Activated gamma-delta T cell treated with anti-CD3 and anti-CD28 coated beads, Interleukin-2, amount 50 U/mL, for 16 hours (primary cell): Measurements from ENCODE around the gene RAB18.
"Not testable (repeated sequence)": the region's sequence is repeated elsewhere in the genome, so short reads cannot be mapped to it uniquely, and the experiment has no call there.

Source experiments
- DNase-seq: peaks from one replicate; pipeline ENCODE4 v3.0.0-alpha.2; 2020; ENCODE audit warnings: low read depth

Gene RAB18

DNA sequence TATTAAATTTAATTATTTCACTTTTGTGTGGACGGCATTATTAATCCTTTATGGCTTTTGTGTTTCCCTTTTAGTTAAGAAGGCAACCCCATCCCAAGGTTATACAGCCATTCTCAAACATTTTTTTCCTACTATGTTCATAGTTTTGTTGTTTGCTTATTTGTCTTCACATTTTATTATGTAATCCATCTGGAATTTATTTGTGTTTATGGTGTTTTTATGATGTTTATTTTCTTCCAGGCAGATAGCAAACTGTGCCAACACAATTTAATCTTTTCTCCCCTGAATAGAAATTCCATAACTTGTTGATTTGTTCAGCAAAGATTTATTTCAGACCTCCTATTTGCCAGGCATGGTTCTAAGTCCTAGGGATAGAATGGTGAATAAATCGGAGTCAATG, 42.9 kb downstream of the RAB18 start:
- no peak for DNase-seq

DNA sequence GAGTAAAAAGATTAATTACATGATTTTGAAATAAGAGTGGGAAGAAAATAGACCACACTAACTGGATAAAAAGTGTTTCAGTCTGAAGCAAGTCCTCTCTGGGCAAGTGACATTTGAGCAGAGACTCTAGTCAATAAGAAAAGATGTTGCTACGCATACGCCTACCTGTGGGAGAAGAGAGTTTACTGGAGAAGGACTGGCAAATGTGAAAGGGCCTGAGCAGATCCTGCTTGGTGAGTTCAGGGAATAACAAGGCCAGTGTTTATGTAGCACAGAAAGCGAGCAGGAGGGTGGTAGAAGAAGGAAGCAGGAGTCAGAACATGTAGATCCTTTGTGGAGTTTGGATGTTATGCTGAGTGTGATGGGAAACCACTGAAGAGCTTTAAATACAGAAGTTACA, 43.4 kb downstream of the RAB18 start:
- DNase-seq: no peak

GRCh38 chr10:27550823-27551222, 46.7 kb downstream of the RAB18 start:
- no peak for DNase-seq

GRCh38 chr10:27558612-27559020, 54.5 kb downstream of the RAB18 start:
- no peak for DNase-seq

DNA sequence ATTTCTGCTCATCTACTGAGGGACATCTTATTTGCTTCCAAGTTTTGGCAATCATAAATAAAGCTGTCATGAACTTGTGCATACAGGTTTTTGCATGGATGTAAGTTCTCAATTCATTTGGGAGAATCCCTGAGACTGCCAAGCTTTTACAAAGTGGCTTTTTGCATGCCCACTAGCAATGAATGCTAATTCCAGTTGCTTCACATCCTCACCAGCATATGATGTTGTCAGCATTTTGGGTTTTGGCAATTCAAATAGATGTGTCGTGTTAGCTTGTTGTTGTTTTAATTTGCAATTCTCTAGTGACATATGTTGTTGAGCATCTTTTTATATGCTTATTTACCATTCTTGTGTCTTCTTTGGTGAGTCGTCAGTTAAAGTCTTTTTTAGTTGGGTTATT, 57.2 kb downstream of the RAB18 start:
- no peak for DNase-seq

DNA sequence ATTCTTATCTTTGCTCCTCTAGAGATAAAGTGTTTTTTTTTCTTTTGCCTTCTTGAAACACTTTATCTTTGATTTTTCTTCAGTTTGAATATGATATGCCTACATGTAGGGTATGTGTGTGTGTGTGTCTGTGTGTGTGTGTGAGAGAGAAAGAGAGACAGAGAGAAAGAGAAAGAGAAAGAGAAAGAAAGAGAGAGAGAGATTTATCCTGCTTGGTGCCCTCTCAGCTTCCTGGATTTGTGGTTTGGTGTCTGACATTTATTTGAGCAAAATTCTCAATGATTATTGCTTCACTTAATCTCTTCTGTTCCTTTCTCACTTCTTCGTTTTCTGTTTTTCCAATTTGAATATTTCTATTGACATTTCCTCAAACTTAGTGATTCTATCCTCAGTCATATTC, 60.3 kb downstream of the RAB18 start:
- DNase-seq: no peak

GRCh38 chr10:27564880-27565279, 60.8 kb downstream of the RAB18 start:
- DNase-seq: no peak

DNA sequence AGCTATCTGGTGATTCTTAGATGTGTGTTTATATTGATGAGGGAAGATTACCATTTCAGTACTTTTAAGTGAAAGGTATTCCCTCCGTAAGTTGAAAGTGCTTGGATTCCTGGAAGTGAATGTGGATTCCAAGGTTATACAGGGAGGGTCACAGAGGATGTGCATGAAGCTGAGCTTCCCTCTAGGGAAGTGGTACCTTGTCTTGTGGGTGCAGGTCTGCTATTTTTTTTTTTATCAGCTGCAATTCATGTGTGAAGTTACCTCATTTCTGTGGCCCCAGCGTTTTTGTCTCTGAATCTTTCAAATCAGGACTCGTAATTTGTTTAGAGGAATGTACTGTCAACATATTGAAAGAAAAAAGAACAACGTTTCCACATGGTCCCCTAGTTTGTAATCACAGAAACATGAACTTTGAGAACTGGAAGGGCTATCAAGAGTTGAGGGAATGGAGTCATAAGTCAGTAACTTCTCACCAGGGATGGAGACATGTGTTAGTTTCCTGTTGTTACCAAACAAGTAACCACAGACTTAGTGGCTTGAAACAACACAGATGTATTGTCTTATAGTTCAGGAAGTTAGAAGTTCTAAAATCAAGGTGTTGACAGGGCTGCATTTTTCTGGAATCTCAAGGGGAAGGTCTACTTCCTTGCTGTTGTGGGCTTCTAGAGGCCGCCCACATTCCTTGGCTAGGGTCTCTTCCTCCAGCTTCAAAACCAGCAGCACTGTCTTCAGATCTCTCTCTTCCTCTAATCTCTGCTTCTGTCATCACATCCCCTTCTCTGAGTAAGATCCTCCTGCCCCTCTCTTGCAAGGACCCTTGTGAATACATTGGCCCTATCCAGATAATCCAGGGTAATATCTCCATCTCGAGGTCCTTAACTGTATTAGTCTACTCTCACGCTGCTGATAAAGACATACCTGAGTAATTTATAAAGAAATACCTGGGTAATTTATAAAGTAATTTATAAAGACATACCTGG, 64.4 kb downstream of the RAB18 start:
- no peak for DNase-seq

DNA sequence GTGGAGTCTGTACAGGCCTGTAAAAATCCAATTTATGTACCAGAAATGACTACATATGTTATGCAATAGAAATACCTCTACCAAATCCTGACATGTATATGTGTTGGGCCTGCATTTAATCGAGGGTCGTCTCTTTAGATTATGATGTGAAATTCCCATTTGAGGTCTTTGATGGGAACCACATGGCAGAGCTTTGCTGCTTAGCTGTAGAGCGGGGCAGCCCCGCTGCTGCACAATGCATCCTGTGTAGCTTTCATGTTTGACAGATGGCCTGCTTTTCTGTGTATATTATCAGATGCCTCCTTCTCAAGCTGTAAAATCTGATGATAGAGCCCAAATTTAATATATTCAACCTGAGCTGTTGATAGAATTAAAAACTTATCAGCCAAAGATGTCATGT, 65.8 kb downstream of the RAB18 start:
- no peak for DNase-seq

GRCh38 chr10:27577038-27577437, 72.9 kb downstream of the RAB18 start:
- not testable (repeated sequence) for DNase-seq

DNA sequence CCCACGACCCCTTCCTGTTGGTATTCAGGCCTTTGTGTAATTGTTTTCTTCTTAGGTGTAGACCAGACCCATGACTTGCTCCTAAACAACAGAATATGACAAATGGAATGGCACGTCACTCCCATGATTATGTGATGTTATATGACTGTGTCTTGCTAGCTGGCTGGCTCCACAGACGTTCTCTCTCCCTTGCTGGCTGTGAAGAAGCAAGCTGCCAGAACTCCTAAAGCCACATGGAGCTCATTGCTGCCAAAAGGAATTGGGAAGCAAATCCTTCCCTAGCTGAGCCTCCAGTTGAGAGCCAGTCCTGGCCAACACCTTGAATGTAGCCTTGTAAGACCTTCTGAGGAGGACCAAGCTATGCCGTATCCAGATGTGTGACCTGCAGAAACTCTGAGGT, 74.2 kb downstream of the RAB18 start:
- DNase-seq: no peak

DNA sequence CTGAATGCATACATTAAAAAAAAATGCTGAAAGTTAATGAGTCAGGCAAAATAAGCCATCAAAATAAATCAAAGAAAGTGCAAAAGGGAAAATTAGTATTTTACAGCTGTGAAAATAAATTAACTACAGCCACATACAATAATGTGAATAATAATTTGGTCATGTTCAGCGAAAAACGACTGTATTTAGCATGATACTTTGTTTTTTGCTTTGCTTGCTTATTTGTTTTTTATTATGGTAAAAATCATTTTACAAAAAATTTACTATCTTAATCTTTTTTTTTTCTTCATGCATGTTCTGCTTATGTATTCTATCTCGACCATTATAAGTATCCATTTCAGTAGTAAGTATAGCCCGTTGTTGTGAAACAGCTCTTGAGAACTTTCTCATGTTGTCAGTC, 77.1 kb downstream of the RAB18 start:
- no peak for DNase-seq

DNA sequence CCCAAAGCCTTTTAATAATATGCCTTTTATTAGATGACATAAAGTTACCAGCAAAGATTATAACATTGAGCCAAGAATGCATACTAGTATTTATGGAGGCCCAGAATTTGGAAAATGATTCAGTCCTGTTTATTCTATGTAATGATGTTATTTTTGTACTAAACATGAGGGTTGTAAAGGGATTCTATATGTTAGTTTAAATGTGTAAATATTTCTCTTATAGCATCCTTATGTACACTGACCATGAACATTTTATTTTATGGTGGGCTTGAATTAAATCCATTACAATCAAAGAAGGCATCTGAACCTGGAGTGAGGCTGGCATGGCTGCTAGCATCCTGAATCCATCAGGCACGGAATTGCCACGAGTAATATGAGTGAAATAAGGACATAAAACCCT, 80.2 kb downstream of the RAB18 start:
- DNase-seq: no peak
